Smooth muscle cell (in vitro differentiated cells): Measurements from ENCODE around the gene BTBD3. TPM values are rescaled to one million over a fixed set of nuclear protein-coding genes. Genes with fewer than 3 reads are reported as not detected.

ENCODE experiments used
- DNase-seq: peaks from one replicate; lab custom pipeline; 2025; ENCODE audit not compliant: unreplicated experiment; lab: John Stamatoyannopoulos, UW
- H2AFZ ChIP-seq: fragments of 200-600 bp; sonication (generic); 2 replicates; pipeline ENCODE4 v1.6.0; 2016; ENCODE audit warnings: antibody characterized with exemption, low read depth, mild to moderate bottlenecking
- H3F3A ChIP-seq: fragments of 200-600 bp; sonication (generic); 2 replicates; pipeline ENCODE4 v1.6.0; 2017; ENCODE audit warnings: antibody characterized with exemption, low read depth
- H3K27ac ChIP-seq: fragments of 200-600 bp; sonication (generic); 2 replicates; pipeline ENCODE4 v1.5.1; 2016; ENCODE audit warnings: low read depth, mild to moderate bottlenecking
- H3K27me3 ChIP-seq: fragments of 200-600 bp; sonication (generic); 2 replicates; pipeline ENCODE4 v1.6.1; 2016; ENCODE audit warnings: low read depth, mild to moderate bottlenecking
- H3K36me3 ChIP-seq: fragments of 200-600 bp; sonication (generic); 2 replicates; pipeline ENCODE4 v1.5.1; 2016; ENCODE audit warnings: low read depth
- H3K4me1 ChIP-seq: fragments of 200-600 bp; sonication (generic); 2 replicates; pipeline ENCODE4 v1.5.1; 2016; ENCODE audit warnings: low read depth
- H3K4me2 ChIP-seq: fragments of 200-600 bp; sonication (generic); 2 replicates; pipeline ENCODE4 v1.6.0; 2016; ENCODE audit warnings: mild to moderate bottlenecking
- H3K4me3 ChIP-seq: fragments of 200-600 bp; sonication (generic); 2 replicates; pipeline ENCODE4 v1.5.1; 2016; ENCODE audit warnings: mild to moderate bottlenecking
- H3K79me2 ChIP-seq: fragments of 200-600 bp; sonication (generic); 2 replicates; pipeline ENCODE4 v1.6.0; 2016; ENCODE audit warnings: low read depth, mild to moderate bottlenecking
- H3K9ac ChIP-seq: fragments of 200-600 bp; sonication (generic); 2 replicates; pipeline ENCODE4 v1.6.0; 2016; ENCODE audit warnings: low read depth
- H3K9me3 ChIP-seq: fragments of 200-600 bp; sonication (generic); replicated peaks from 2 replicates; pipeline ENCODE4 v1.5.1; 2016; ENCODE audit warnings: low read depth
- H4K20me1 ChIP-seq: fragments of 200-600 bp; sonication (generic); 2 replicates; pipeline ENCODE4 v1.6.0; 2016; ENCODE audit warnings: low read depth
- WGBS: methylation state at CpG from one replicate; pipeline ENCODE4 v1.1.7; 2016; ENCODE audit warnings: low lambda C conversion rate; 5-methylcytosine and 5-hydroxymethylcytosine counted together
- polyA plus RNA-seq: library from polyadenylated mRNA; unstranded; fragments of >200 nt; fragmentation: Nextera tagmentation; extraction: Ambion mirVana; gene quantifications from 2 replicates; pipeline ENCODE4 v1.2.1, GENCODE V29; 2016
- total RNA-seq: library from RNA; depleted of rRNA; stranded (reverse); fragments of >200 nt; gene quantifications from 2 replicates; pipeline ENCODE4 v1.2.3, GENCODE V29; 2014
- TF ChIP-seq, protein P1 (sequence below): fragments of 200-600 bp; sonication (generic); IDR thresholded peaks from 2 replicates; pipeline ENCODE4 v1.5.1; 2017; ENCODE audit warnings: borderline replicate concordance, mild to moderate bottlenecking, antibody characterized with exemption; ENCODE audit not compliant: insufficient read depth, poor library complexity, severe bottlenecking

BTBD3 gene
- total and polyA plus RNA-seq, 2 experiments from 2014 or later = 17.5 to 70.1 TPM

- H3K27ac ChIP-seq = no peak overlapping the region
- no peaks in the 10 kb centered on the region for H3K4me1 ChIP-seq
- no peaks in the 10 kb centered on the region for H3K27me3 ChIP-seq
- no peak for DNase-seq
- no peak overlapping the region for H2AFZ ChIP-seq
- no peaks in the 10 kb centered on the region for H3K79me2 ChIP-seq
- H3K9ac ChIP-seq = no peak overlapping the region
- H3K9me3 ChIP-seq = no peaks in the 10 kb centered on the region
- H3K4me3 ChIP-seq = no peak overlapping the region
- no peaks in the 10 kb centered on the region for H3K36me3 ChIP-seq
- TF ChIP-seq, protein P1, sequence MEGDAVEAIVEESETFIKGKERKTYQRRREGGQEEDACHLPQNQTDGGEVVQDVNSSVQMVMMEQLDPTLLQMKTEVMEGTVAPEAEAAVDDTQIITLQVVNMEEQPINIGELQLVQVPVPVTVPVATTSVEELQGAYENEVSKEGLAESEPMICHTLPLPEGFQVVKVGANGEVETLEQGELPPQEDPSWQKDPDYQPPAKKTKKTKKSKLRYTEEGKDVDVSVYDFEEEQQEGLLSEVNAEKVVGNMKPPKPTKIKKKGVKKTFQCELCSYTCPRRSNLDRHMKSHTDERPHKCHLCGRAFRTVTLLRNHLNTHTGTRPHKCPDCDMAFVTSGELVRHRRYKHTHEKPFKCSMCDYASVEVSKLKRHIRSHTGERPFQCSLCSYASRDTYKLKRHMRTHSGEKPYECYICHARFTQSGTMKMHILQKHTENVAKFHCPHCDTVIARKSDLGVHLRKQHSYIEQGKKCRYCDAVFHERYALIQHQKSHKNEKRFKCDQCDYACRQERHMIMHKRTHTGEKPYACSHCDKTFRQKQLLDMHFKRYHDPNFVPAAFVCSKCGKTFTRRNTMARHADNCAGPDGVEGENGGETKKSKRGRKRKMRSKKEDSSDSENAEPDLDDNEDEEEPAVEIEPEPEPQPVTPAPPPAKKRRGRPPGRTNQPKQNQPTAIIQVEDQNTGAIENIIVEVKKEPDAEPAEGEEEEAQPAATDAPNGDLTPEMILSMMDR = no peak
- no peak overlapping the region for H3K4me2 ChIP-seq
- WGBS = 91% methylated on average over 3 of the region's 3 CpGs
- H4K20me1 ChIP-seq = no peaks in the 10 kb centered on the region
- H3F3A ChIP-seq = no peaks in the 10 kb centered on the region
These were observed 34.0 kb downstream of the BTBD3 start for GRCh38 chr20:11951696-11952095.

- H3K4me3 ChIP-seq = no peak overlapping the region
- no peaks in the 10 kb centered on the region for H4K20me1 ChIP-seq
- 89% methylated on average over 4 of the region's 4 CpGs for WGBS
- H3F3A ChIP-seq = no peaks in the 10 kb centered on the region
- DNase-seq = no peak
- H3K4me2 ChIP-seq = no peak overlapping the region
- H2AFZ ChIP-seq = no peak overlapping the region
- TF ChIP-seq, protein P1 = no peak
- no peaks in the 10 kb centered on the region for H3K79me2 ChIP-seq
- no peaks in the 10 kb centered on the region for H3K27me3 ChIP-seq
- H3K9me3 ChIP-seq = no peaks in the 10 kb centered on the region
- no peak overlapping the region for H3K9ac ChIP-seq
- no peak overlapping the region for H3K27ac ChIP-seq
- H3K36me3 ChIP-seq = no peaks in the 10 kb centered on the region
- H3K4me1 ChIP-seq = no peaks in the 10 kb centered on the region
These were observed 34.9 kb downstream of the BTBD3 start for GRCh38 chr20:11952639-11953038.

DNA sequence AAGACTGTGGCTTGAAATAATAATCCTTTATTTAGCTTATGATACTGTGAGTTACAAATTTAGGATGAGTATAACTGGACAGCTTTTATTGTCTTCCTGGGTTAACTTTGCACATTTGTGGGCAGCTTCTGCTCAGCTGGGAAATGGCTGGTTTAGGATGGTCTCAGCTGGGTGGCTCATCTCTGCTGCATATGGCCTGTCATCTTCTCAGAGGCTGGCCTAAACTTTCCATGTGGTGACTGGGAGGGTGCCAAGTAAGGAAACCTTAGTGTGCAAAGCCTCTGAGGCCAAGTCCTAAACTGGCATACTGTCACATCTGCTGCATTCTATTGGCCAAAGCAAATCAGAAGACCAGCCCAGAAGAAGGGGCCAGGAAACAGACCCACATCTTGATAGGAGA is 40.2 kb downstream of the BTBD3 start:
- no peak overlapping the region for H2AFZ ChIP-seq
- DNase-seq = no peak
- no peaks in the 10 kb centered on the region for H3F3A ChIP-seq
- H3K79me2 ChIP-seq = no peaks in the 10 kb centered on the region
- H3K4me3 ChIP-seq = no peak overlapping the region
- H3K36me3 ChIP-seq = no peaks in the 10 kb centered on the region
- H3K4me1 ChIP-seq = no peaks in the 10 kb centered on the region
- no peaks in the 10 kb centered on the region for H4K20me1 ChIP-seq
- no peaks in the 10 kb centered on the region for H3K27me3 ChIP-seq
- no peak overlapping the region for H3K4me2 ChIP-seq
- no peaks in the 10 kb centered on the region for H3K9me3 ChIP-seq
- TF ChIP-seq, protein P1 = no peak
- H3K27ac ChIP-seq = no peak overlapping the region
- H3K9ac ChIP-seq = no peak overlapping the region

DNA sequence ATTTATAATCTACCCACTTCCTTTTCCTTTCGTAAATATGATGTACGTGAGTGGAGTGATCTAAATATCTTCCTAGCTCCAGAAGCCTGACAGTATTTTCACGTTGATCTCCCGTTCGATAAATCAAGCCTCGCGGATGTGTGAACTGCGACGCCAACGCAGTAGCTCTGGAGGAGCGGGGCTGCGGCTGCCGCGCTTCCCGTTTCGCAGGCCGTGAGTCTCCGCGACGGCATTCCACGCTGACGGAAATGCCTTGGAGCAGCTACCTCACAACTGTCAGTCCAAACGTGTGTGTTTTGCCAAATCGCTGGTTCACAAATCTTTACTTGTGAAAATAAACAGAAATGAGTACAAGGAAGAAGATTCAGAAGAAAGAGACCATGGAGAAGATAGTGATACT is 41.2 kb downstream of the BTBD3 start:
- TF ChIP-seq, protein P1 = no peak
- H3K9ac ChIP-seq = no peak overlapping the region
- no peak for DNase-seq
- H2AFZ ChIP-seq = no peak overlapping the region
- H3K27ac ChIP-seq = no peak overlapping the region
- no peaks in the 10 kb centered on the region for H3K79me2 ChIP-seq
- peak overlapping the region; percentile 36 for H3K4me2 ChIP-seq
- H3K9me3 ChIP-seq = no peaks in the 10 kb centered on the region
- no peaks in the 10 kb centered on the region for H3F3A ChIP-seq
- H3K36me3 ChIP-seq = no peaks in the 10 kb centered on the region
- WGBS = 77% methylated on average over 24 of the region's 24 CpGs
- H3K27me3 ChIP-seq = no peaks in the 10 kb centered on the region
- no peaks in the 10 kb centered on the region for H4K20me1 ChIP-seq
- no peak overlapping the region for H3K4me3 ChIP-seq
- H3K4me1 ChIP-seq = no peaks in the 10 kb centered on the region
